HG03469 (cell line): Measurements from ENCODE around the gene GARS1.
"Not testable (repeated sequence)": the region's sequence is repeated elsewhere in the genome, so short reads cannot be mapped to it uniquely, and the experiment has no call there.

Experiments
- ATAC-seq: cut with Tn5 transposase; IDR thresholded peaks from one replicate; pipeline ENCODE4 v1.9.1; 2021; ENCODE audit warnings: mild to moderate bottlenecking, moderate library complexity, moderate number of reproducible peaks; ENCODE audit not compliant: unreplicated experiment

Gene GARS1

DNA sequence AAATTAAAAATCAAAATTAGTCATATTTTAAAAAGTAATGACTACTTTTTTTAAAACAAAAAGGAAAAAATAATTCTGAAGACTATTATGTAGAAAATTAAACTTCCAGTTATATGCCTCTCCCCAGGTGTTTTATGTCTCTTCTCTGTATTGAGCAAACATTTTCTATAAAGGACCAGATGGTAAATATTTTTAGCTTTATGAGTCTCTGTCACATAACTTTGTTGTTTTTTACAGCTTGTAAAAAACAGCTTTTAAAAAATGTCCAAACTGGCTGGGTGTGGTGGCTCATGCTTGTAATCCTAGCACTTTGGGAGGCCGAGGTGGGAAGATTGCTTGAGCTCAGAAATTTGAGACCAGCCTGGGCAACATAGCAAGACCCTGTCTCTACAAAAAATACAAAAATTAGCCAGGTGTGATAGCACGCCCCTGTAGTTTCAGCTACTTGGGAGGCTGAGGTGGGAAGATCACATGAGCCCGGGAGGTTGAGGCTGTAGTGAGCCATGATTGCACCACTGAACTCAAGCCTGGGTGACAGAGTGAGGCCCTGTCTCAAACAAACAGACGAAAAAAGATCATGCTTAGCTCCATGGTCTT, 23.5 kb downstream of the GARS1 start:
- no peak for ATAC-seq

DNA sequence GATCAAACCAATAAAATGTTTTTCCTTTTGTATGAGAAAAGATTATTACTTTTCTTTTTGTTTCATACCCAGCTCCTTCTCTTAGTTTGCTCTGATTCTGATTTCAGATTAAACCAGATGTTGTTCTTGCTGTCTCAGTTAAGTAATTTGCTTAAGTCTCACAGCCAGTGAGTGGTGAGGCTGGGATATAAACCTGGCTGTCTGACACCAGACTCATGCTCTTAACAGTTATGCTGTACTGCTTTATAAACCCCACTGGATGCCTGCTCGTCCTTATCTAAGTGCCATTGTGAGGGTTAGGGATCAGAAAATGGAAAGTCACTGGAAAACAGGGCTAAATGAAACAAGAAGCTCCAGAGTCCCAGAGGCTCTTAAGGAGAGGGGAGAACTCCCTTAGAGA, 24.3 kb downstream of the GARS1 start:
- ATAC-seq: no peak

DNA sequence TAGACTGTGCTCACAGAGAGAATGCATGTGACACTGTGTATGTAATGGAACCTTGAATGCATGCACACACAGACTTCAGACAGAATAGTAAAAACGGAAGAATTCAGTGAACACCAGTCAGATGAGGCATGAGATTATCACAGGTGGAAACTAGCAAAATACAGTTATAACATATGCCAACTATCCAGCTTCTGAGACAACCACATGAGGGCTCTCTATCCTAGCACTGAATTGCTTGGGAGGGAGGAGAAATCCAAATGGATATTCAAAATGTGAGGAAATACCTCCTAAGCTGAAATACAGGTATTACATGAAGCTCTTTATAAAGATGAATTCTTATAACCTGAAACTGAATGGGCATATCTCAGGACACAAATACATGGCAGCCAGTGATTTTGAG, 30.6 kb downstream of the GARS1 start:
- ATAC-seq: no peak

DNA sequence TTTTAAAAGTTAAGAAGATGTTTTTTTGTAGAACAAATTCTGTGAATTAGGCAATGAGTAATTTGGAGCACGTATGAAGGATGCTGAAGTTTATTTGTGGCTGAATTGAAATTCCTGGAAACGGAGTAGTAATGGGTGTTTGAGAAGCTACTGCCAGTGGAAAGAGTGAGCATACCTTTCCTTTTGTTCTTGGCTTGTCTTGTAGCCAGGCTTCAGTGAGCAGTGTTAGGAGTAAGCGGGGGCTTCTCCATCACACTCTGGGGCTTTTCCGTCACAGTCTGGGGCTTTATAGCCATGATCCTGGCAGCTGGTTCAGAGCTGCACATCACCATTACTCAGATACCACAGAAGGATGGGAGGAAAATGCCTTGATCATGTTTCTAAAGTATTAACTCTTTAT, 32.3 kb downstream of the GARS1 start:
- no peak for ATAC-seq

DNA sequence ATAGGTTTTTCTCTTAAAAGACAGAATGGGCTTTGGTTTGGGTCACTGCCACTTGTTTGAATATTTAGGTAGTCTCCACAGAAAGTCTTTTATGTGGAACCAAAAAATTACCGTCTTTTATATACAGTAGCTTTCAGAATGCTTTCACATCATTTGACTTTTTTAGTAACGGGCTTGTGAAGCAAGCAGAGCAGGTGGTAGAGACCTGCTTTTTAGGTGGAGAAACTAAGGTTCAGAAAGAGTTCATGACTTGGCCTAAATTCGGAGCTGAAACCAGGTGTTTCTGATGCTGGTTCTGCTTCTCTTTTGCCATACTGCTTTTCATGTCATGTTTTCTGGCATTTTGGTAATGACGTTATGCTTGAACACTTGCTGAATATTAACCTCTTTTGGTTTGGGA, 36.3 kb downstream of the GARS1 start:
- no peak for ATAC-seq

DNA sequence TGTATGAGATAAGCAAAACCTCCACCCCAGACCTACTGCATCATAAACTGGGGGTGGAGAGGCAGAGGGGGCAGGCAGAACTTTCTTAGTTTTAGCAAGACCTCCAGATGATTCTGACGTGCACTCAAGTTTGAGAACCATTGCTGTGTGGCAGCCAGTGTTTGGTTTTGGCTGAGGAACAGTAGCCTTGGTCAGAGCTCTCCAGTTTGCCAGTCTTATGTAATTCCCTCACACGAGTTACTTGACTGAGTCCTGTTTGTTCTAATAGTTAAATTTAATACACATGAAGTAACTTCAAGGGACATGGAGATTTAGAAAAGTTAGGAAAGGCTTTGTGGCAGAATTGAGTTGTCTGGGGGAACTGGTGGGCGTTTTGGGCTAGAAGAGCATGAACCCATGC, 38.5 kb downstream of the GARS1 start:
- no peak for ATAC-seq

DNA sequence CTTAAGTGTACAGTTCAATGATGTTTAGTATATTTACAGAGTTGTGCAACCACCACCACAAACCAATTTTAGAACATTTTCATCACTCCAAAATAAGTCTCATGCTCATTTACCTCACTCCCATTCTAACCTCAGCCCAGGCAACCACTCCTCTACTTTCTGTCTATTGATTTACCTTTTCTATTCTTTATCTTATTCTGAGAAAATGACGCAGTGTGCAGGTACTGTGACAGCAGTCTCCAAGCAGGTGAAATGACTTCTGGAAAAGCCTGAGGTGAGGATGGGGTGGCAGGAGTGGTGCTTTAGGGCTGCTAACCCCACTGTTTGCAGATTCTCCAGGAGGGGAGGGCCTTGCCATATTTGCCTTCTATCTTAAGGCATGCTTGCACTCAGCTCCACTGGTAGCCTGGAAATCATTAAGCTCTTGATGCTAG, 39.5 kb downstream of the GARS1 start:
- ATAC-seq: no peak

DNA sequence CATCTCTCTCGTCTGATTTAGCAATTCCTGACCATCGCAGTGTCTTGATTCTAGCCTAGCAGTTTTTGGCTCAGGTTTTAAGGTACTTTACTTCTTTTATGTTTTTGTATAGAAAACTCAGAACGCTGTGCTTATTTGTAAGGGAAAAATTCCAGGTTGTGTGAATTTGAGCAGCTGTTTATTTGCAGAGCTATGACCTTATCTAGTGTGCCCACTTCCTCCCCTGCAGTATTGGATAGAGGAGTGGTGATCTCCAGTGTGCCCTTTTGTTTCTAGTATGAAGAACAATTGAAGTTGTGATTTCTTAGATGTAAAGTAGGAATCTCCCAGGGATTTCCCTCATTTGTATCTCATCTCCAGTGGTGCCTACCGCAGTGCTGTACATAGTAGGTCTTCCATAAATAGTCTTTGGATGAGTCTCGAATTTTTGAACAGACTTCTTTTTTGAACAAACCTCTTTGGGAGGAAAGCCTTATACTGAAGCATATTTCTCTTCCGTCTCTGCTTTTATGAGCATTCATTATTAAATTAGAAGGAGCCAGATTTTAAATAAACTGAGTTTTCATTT, 40.0 kb downstream of the GARS1 start:
- ATAC-seq: no peak

DNA sequence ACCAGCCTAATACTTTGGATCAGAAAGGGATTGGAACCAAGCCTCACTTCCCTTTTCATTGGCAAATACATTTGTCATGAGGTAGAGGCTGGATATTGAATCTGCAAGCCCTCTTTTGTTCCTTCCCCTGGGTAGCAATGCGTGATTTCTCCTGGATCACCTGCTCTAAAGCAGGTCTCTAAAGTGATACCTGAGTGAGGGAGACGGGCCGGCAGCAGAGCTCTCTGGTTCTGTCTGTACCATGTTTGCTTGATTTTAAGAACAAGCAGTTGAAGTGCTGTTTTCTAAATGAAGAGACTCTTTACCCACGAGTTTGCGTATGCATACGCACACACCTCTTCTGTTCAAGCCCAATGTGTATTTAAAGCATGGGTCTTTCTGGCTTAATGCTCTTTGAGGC, 41.1 kb downstream of the GARS1 start:
- no peak for ATAC-seq

DNA sequence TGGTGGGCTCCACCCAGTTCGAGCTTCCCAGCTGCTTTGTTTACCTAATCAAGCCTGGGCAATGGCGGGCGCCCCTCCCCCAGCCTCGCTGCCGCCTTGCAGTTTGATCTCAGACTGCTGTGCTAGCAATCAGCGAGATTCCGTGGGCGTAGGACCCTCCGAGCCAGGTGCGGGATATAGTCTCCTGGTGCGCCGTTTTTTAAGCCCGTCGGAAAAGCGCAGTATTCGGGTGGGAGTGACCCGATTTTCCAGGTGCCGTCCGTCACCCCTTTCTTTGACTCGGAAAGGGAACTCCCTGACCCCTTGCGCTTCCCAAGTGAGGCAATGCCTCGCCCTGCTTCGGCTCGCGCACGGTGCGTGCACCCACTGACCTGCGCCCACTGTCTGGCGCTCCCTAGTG, 47.6 kb downstream of the GARS1 start:
- ATAC-seq: not testable (repeated sequence)

DNA sequence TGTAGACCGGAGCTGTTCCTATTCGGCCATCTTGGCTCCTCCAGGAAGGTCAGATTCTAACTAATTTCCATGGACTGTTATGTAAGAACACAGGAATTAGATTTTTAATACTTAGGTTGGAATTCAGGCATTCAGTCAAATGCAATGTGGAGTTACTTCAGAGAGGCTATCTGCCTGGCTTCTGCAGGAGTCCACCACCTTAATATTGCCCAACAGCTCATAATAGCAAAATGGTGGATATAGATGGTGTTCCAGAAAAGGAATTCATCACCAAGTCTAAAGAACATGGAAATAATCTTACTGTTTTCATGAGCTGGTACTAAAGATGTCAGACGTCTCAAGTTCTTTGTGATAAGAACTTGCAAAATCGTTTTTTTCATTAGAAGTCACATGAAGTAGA, 48.1 kb downstream of the GARS1 start:
- no peak for ATAC-seq

DNA sequence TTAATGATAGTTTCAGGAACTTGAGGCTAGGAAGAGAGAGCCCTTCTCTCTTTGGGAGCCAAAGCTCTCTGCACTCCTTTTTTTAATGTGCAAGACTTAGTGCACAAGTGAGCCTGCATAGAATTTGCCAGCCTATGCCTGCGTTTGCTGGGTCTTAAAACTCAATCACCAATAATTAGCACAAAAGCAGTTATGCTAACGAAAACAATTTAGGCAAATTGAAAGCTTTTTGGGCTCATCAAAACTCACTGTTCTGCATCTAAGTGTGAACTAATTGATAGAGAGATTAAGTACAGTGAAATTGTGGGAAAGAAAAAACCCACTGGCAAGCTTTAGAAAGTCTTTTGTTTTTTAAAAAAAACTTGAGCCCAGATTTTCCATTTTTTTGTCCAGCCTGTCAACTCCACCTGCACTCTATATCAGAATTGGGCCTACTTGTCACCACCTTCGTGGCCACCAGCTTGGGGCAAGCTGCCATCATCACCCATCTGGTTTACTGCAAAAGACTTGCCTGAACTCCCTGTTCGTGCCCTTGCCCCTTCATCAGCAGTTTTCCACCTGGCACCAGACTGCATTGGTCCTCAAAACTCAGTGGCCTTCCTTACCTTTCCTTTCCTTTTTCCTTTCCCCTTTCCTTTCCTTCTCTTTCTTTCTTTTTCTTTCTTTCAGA, 49.7 kb downstream of the GARS1 start:
- ATAC-seq: no peak

DNA sequence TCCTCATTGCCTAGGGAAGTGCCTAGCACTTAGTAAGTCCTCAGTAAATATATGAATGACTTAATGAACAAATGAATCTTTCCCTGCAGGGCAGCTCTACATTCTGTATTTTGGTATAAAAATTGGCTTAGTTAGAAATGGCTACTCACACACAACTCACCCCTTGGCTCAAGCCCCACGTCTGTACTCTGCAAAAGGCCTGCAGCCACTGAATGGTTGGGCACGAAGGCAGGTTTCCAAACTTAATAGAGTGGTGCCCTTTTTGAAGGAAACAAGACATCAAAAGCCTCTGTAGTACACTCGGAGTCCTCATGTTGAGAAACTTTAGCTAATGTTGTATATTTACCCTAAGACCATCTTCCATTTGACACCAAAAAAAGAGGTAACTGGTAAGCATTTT, 51.0 kb downstream of the GARS1 start:
- ATAC-seq: no peak

DNA sequence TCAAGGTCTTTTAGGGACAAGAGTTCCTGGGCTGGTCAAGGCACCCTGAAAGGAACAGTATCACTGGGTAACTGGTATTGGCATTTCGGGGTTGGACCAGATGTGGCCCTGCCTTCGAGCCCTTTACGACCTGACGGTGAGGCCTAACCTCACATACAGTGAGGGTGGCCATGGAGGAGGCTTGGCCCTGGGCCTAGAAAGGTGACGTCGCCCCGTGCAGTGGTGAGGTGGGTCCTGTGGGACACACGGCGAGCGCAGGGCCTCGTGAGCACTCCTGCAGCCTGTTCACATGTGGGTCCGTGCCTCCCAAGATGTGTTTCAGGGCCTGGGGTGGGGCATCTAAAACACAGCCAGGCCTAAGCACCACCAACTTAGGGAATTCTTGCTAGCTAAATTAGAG, 51.5 kb downstream of the GARS1 start:
- no peak for ATAC-seq

DNA sequence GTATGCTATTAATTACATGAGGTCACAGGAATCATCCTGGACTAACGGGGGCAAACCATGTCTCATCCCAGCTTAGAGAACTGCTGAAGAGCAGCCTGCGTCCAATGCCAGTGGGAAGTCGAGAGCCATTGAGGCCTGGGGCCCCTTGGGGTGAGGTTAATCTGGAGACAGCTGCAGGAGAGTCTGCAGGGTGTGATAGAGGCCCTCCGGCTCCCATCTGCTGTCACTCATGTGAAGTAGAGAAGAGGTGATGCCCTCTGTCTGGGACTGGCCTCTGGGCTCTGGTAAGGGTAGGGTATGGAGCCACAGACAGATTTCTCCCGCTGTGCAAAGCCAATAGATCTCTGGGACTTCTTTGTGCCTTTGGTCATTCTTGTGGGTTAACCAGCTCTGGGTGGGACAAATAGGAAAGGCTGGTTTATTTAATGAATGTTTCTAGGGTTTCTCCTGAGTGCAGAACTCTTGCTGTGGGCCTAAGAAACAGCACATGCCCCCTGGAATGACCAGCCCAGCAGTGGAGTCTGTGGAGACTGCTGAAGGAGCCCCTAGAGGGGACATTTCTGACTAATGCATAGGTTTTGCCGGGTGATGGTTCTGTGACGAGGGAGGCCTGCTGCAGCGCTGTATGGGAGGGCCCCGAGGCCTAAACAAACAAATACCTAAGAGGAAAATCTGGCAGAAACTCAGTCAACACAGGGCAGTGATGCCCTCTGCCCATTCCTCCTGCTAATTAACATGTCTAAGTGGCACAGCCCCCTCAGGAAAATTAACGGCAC, 53.1 kb downstream of the GARS1 start:
- no peak for ATAC-seq

DNA sequence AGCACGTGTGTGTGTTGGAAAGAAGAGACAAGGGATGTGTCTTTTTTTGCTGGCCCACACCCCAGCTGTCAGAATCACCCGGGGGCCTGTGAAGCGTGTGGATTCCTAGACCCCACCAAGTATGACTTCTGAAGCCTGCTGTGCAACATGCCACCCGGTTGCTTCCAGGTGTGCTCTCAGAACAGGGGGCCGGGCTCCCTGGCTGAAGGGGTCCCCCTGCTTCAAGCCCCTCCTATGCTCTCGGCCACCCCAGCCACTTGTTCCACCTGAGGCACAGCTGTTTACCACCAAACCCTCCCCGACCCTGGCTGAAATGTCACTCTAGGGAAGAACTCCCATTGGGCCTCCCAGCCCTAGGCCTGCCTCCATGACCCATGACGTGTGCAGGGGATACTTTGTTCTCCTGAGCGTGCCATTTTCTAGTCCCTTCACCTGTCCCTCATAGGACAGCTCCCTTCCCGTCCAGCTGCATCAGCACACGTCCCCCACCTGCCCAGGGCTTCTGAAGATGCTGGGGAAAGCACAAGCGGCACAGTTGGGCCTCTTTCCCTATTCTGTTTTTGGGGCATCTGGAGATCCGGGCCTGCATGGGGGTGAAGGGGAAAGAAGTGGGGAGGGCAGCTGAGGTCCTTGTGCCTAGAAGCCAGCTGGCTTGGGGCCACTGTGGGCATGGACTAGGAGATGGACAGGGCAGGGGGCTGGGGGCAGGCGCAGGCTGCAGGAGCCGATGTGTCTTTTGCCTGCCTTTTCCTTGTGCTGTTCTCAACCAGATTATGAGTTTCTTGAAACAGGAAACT, 54.3 kb downstream of the GARS1 start:
- ATAC-seq: no peak

DNA sequence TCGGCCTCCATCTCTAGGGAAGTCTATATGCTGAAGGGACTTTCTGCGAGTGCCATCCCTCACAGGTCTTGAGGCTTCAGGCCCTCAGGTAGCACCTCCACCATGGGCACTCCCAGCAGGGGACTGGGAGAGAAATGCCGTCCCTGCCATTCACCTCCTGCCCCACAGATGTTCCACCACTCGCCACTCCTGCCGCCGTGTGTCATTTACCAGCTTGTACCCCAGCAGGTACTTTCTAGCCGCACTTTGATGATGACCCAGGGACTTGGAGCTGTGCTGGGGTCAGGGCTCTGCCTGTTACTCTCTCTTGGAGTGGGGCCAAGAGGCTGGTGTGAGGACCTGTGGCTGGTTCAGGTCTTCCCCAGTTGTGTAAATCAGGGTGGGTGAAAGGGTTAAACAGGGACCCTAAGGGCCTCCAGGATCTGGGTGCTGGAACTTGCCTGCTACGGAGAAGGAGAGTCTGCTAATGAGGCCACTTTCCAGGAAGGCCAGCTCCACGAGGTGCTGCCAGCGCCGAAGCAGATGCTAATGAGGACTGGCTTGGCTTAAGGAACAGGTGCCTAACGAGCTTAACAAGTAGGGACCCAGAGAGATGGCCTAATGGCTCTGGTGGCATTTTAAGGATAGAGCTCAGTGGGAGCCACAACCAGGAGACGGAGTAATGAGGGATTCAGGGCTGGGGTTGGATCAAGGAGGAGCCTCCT, 55.2 kb downstream of the GARS1 start:
- ATAC-seq: no peak

DNA sequence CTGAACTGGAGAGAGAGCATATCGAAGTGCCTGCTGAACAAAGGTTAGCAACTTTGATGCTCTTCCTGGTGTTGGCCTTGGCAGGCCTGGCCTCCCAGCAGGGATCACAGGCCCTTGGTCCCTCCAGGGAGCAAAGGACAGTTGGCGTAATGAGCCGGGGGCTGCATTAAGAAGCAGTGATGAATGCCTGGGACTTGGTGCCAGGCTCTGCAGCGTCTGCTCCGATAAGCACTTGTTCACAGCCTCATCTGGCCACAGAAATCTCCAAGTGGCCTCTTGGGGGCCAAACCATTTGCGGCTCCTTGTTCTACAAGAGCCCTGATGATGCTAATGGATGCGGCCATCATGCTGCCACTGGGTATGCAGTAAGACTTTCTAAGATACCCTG, 55.7 kb downstream of the GARS1 start:
- no peak for ATAC-seq

DNA sequence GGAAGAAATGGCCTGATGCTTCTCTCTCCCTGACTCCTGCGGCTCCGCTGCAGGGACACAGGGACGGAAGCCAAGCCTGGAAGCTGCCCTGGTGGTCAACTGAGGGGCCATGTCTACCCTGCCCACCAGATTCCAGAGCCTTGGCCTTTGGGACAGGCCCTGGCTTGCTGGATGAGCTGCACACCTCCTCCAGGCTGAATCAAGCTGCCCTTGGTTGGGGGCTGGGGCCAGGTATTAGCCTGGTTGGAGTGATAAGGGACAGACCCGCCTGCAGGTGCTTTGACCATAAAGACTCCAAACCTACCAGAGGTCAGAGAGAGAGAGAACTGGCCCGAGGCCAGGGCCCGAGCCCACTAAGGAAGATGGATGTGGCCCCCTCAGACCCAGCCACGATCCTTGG, 57.5 kb downstream of the GARS1 start:
- no peak for ATAC-seq
